GM10266 (cell line): ENCODE measurements around the gene AFF3.

Source experiments
- DNase-seq: peaks from one replicate; pipeline ENCODE4 v3.0.0; 2012; ENCODE audit errors: extremely low spot score
- CTCF ChIP-seq: IDR thresholded peaks from 2 replicates; pipeline ENCODE4 v1.5.1; 2012; ENCODE audit warnings: mild to moderate bottlenecking, low read depth; ENCODE audit not compliant: control insufficient read depth, insufficient read depth; ENCODE audit errors: missing control alignments

The AFF3 gene

GRCh38 chr2:99984799-99985515, 157.4 kb downstream of the AFF3 start:
- TF ChIP-seq CTCF = no peak
- DNase-seq = no peak

GRCh38 chr2:99982744-99983143, 159.6 kb downstream of the AFF3 start:
- no peak for TF ChIP-seq CTCF
- no peak for DNase-seq

- DNase-seq = no peak
- TF ChIP-seq CTCF = no peak
Measured at GRCh38 chr2:99981840-99982239, 160.6 kb downstream of the AFF3 start.

GRCh38 chr2:99980176-99980575, 162.2 kb downstream of the AFF3 start:
- no peak for TF ChIP-seq CTCF
- no peak for DNase-seq

GRCh38 chr2:99977966-99978365, 164.4 kb downstream of the AFF3 start:
- no peak for TF ChIP-seq CTCF
- no peak for DNase-seq

GRCh38 chr2:99975386-99975785, 167.0 kb downstream of the AFF3 start:
- no peak for TF ChIP-seq CTCF
- DNase-seq = no peak

GRCh38 chr2:99974682-99975375, 167.6 kb downstream of the AFF3 start:
- TF ChIP-seq CTCF = no peak
- no peak for DNase-seq
